Ovary (tissue), 9 donors: Measurements from ENCODE around the gene NF1. TPM values are rescaled to one million over a fixed set of nuclear protein-coding genes. Genes with fewer than 3 reads are reported as not detected.

Experiments
- DNase-seq, 5 donors: peaks; one replicate each; pipeline ENCODE4 v3.0.0-alpha.2; 2019 to 2020
- H3K27ac ChIP-seq, 2 donors: fragments of 200-600 bp; one replicate each; pipeline versions ENCODE4 v1.5.1 to v1.8.0; 2019 to 2022
- H3K27me3 ChIP-seq: fragments of 200-600 bp; one replicate; pipeline ENCODE4 v1.8.0; 2022
- H3K36me3 ChIP-seq: fragments of 200-600 bp; sonication (generic); one replicate; pipeline ENCODE4 v1.5.1; 2019
- H3K4me1 ChIP-seq: one replicate; pipeline ENCODE4 v1.8.1; 2013; ENCODE audit warnings: mild to moderate bottlenecking, moderate library complexity; ENCODE audit not compliant: insufficient read depth
- H3K4me3 ChIP-seq: fragments of 200-600 bp; sonication (generic); one replicate; pipeline ENCODE4 v1.5.1; 2017
- H3K9me3 ChIP-seq, 2 donors: fragments of 200-600 bp in 1 of 2; sonication (generic) in 1 of 2; one replicate each; pipeline versions ENCODE4 v1.5.1 to v1.8.1; 2013 to 2019; ENCODE audit warnings: mild to moderate bottlenecking in 1 of 2, moderate library complexity in 1 of 2
- CTCF ChIP-seq, 3 donors: fragments of 450-650 bp in 2 of 3; fragments of 200-600 bp in 1 of 3; IDR thresholded peaks; one replicate each; pipeline versions ENCODE4 v1.5.1 to v1.8.0; 2016 to 2022; ENCODE audit warnings: antibody characterized with exemption in 3 of 3, mild to moderate bottlenecking in 1 of 3
- EP300 ChIP-seq: sonication (generic); formaldehyde crosslinking; IDR thresholded peaks from one replicate; pipeline ENCODE4 v1.6.1; 2017; ENCODE audit warnings: antibody characterized with exemption
- POLR2A ChIP-seq: fragments of 450-650 bp; IDR thresholded peaks from one replicate; pipeline ENCODE4 v1.6.1; 2017; ENCODE audit warnings: antibody characterized with exemption, mild to moderate bottlenecking, moderate library complexity
- WGBS, 3 donors: extraction: QIAGEN DNeasy Blood & Tissue Kit in 1 of 3; methylation state at CpG; one replicate each; pipeline versions ENCODE4 v1.1.5 to v1.1.7; 2013 to 2017; 5-methylcytosine and 5-hydroxymethylcytosine counted together
- intact Hi-C, 4 donors: fragments of 100-400 bp; cut with DNase I; formaldehyde crosslinking; loops; one replicate each; pipeline versions ENCODE4 v1.11.0 to v1.15.1; 2022 to 2023
- polyA plus RNA-seq, 2 donors: library from polyadenylated mRNA; stranded (reverse); fragments of 200-250 nt in 1 of 2; fragments of 350-450 nt in 1 of 2; fragmentation: Illumina TruSeq in 1 of 2; extraction: RNeasy Lipid Tissue Mini Kit (QIAGEN cat#74804) in 1 of 2; gene quantifications; one replicate each; pipeline ENCODE4 v1.2.3, GENCODE V29; 2013 to 2014
- total RNA-seq, 7 donors: library from RNA; depleted of rRNA in 2 of 7; stranded (reverse); fragments of >200 nt in 2 of 7; fragmentation: NEBNext Ultra II Directional in 3 of 7; extraction: Animal tissue kit (Norgen Biotek cat#: 25700) in 3 of 7; gene quantifications; one replicate each; pipeline versions ENCODE4 v1.1.0 to v1.2.4, GENCODE V29; 2016 to 2023
- donor health status: DM: no; HTN: no; CAD: no; lungs with moderate emphysema.
- donor health status: DM: no; HTN: no; CAD: no.
- donor health status: Bipolar disorder and iron deficiency.
- donor health status: DM: yes; HTN: yes; CAD: no.
- donor health status: DM: no; HTN: no; CAD: no.
- donor health status: DM: yes; HTN: yes; CAD: no.

NF1 gene
- total and polyA plus RNA-seq, 9 donors = 11.1 to 62.0 (median 57.0) TPM

GRCh38 chr17:31371511-31372097 lies 276.8 kb downstream of the NF1 start:
- Histone ChIP-seq H3K9me3 (no peaks in the 10 kb centered on the region), H3K27me3 (no peaks in the 10 kb centered on the region), H3K36me3 (no peaks in the 10 kb centered on the region), H3K4me3 (no peak overlapping the region), H3K27ac (no peak overlapping the region), H3K4me1 (no peaks in the 10 kb centered on the region)
- DNase-seq = no peak
- intact Hi-C loops = no loop called here
- WGBS, 3 donors = 38 to 54% (median 41%) methylated on average over 4 of the region's 4 CpGs
- TF ChIP-seq POLR2A (no peak), EP300 (no peak), CTCF (IDR thresholded peaks at IDR 0.05) (no peak)

GRCh38 chr17:31373150-31374093 lies 278.6 kb downstream of the NF1 start:
- no peaks in the 10 kb centered on the region for H3K4me1 ChIP-seq
- H3K36me3 ChIP-seq = no peaks in the 10 kb centered on the region
- 91 to 95% (median 94%) methylated on average over 10 of the region's 10 CpGs for WGBS, 3 donors
- DNase-seq = no peak
- intact Hi-C loops = no loop called here
- H3K9me3 ChIP-seq = no peaks in the 10 kb centered on the region
- H3K4me3 ChIP-seq = no peak overlapping the region
- no peak overlapping the region for H3K27ac ChIP-seq
- TF ChIP-seq EP300 = no peak
- no peak for TF ChIP-seq POLR2A
- no peak for TF ChIP-seq CTCF (IDR thresholded peaks at IDR 0.05)
- no peaks in the 10 kb centered on the region for H3K27me3 ChIP-seq

- no peaks in the 10 kb centered on the region for H3K36me3 ChIP-seq
- intact Hi-C loops = no loop called here
- H3K4me1 ChIP-seq = no peaks in the 10 kb centered on the region
- no peak overlapping the region for H3K4me3 ChIP-seq
- H3K9me3 ChIP-seq = no peaks in the 10 kb centered on the region
- no peaks in the 10 kb centered on the region for H3K27me3 ChIP-seq
- DNase-seq = no peak
- no peak for TF ChIP-seq EP300
- no peak for TF ChIP-seq CTCF (IDR thresholded peaks at IDR 0.05)
- TF ChIP-seq POLR2A = no peak
- H3K27ac ChIP-seq = no peak overlapping the region
- 63 to 79% (median 66%) methylated on average over 6 of the region's 6 CpGs for WGBS, 3 donors
These were observed 279.3 kb downstream of the NF1 start for GRCh38 chr17:31374094-31374447.

GRCh38 chr17:31374503-31374902 lies 279.7 kb downstream of the NF1 start:
- WGBS, 3 donors = 90 to 95% (median 90%) methylated on average over 2 of the region's 2 CpGs
- no peak for DNase-seq
- TF ChIP-seq CTCF (IDR thresholded peaks at IDR 0.05) = no peak
- no peak for TF ChIP-seq EP300
- no peak for TF ChIP-seq POLR2A
- no peaks in the 10 kb centered on the region for H3K27me3 ChIP-seq
- H3K36me3 ChIP-seq = no peaks in the 10 kb centered on the region
- no peak overlapping the region for H3K4me3 ChIP-seq
- intact Hi-C loops = no loop called here
- H3K27ac ChIP-seq = no peak overlapping the region
- H3K9me3 ChIP-seq = no peaks in the 10 kb centered on the region
- no peaks in the 10 kb centered on the region for H3K4me1 ChIP-seq
